ENCODE data around the gene ATP2A3.

- TF ChIP-seq PATZ1 (CRISPR knock-in tag; IDR thresholded peaks at IDR 0.05; ENCODE audit: borderline replicate concordance) = no peak
- no peak for TF ChIP-seq ISL1 (CRISPR knock-in tag; IDR thresholded peaks at IDR 0.05)
- TF ChIP-seq OSR1 (CRISPR knock-in tag; IDR thresholded peaks at IDR 0.05) = no peak
- TF ChIP-seq CREB5 (CRISPR knock-in tag; IDR thresholded peaks at IDR 0.05; ENCODE audit: low read depth) = no peak
- no peak for TF ChIP-seq RARB (CRISPR knock-in tag; IDR thresholded peaks at IDR 0.05)
- no peak for TF ChIP-seq CSDC2 (CRISPR knock-in tag; IDR thresholded peaks at IDR 0.05)
- no peak for TF ChIP-seq SNAI2 (CRISPR knock-in tag; IDR thresholded peaks at IDR 0.05)
- TF ChIP-seq ZFP30 (CRISPR knock-in tag; IDR thresholded peaks at IDR 0.05) = no peak
- TF ChIP-seq ESRRG (CRISPR knock-in tag; IDR thresholded peaks at IDR 0.05) = no peak
- TF ChIP-seq TOX (CRISPR knock-in tag; IDR thresholded peaks at IDR 0.05; ENCODE audit: borderline replicate concordance) = no peak
- no peak for TF ChIP-seq ZFP3 (CRISPR knock-in tag; IDR thresholded peaks at IDR 0.05)
These were observed 35.8 kb downstream of the ATP2A3 start for GRCh38 chr17:3928406-3928805.

Data from SK-N-SH treated with all-trans-retinoic acid at 6 μM for 48 hours (cell line).